AG09309 (cell line): ENCODE data around the gene ATF7IP2.

Source experiments
- DNase-seq: peaks from one replicate; pipeline ENCODE4 v3.0.0-alpha.2; 2010; ENCODE audit warnings: low read depth
- H3K4me3 ChIP-seq: 2 replicates; pipeline ENCODE4 v1.5.1; 2011; ENCODE audit warnings: mild to moderate bottlenecking, low read depth, low read length, moderate library complexity; ENCODE audit not compliant: control insufficient read depth
- CTCF ChIP-seq: IDR thresholded peaks from 2 replicates; pipeline ENCODE4 v1.5.1; 2011; ENCODE audit warnings: mild to moderate bottlenecking, low read depth, low read length, inconsistent platforms; ENCODE audit not compliant: insufficient read depth, control insufficient read depth; ENCODE audit errors: missing control alignments

Gene ATF7IP2

GRCh38 chr16:10367616-10368188 is 18.2 kb upstream of the ATF7IP2 start:
- no peak for TF ChIP-seq CTCF
- no peak for DNase-seq
- H3K4me3 ChIP-seq: no peak overlapping the region

DNA sequence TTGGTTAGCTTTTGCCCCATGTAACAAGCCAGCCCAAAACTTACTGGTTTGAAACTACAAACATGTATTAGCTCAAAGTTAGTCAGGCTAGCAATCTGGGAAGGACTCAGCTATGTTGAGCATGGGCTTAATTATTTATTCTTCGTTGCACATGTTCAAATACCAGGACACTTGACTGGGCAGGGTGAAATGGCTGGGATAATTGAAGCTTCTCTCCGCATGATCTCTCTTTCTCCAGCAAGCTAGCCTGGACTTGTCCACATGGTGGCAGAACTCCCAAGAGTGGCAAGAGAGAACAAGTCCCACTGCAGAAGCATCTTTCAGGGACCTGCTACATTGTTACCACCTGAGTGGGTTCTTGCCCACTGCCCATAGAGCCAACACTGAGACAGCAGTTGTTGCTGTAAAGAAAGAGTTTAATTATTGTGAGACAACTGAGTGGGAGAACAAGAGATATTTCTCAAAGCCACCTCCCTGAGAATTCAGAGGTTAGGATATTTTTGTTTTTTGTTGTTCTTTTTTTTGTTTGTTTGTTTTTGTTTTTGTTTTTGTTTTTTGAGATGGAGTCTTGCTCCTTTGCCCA is 16.8 kb upstream of the ATF7IP2 start:
- no peak overlapping the region for H3K4me3 ChIP-seq
- TF ChIP-seq CTCF: no peak
- DNase-seq: no peak

- DNase-seq: no peak
- no peak overlapping the region for H3K4me3 ChIP-seq
Observed at GRCh38 chr16:10370096-10370726, 15.7 kb upstream of the ATF7IP2 start.

GRCh38 chr16:10371592-10371991 is 14.3 kb upstream of the ATF7IP2 start:
- no peak for DNase-seq
- no peak overlapping the region for H3K4me3 ChIP-seq
- TF ChIP-seq CTCF: no peak

More at GRCh38 chr16:10370096-10370726, 15.7 kb upstream of the ATF7IP2 start:
- no peak for TF ChIP-seq CTCF

GRCh38 chr16:10373556-10373955 is 12.3 kb upstream of the ATF7IP2 start:
- no peak overlapping the region for H3K4me3 ChIP-seq
- no peak for TF ChIP-seq CTCF
- DNase-seq: no peak

- no peak for TF ChIP-seq CTCF
- no peak overlapping the region for H3K4me3 ChIP-seq
- DNase-seq: no peak
Observed at GRCh38 chr16:10376229-10376628, 9.6 kb upstream of the ATF7IP2 start.
